Loucy (cell line): ENCODE data around the gene PSMA6.

Source experiments
- H2AFZ ChIP-seq: fragments of 200-600 bp; sonication (generic); 2 replicates; pipeline ENCODE4 v1.6.0; 2016; ENCODE audit warnings: antibody characterized with exemption, mild to moderate bottlenecking, low read length, moderate library complexity
- H3F3A ChIP-seq: fragments of 200-600 bp; 2 replicates; pipeline ENCODE4 v1.6.0; 2016; ENCODE audit warnings: antibody characterized with exemption, low read depth, mild to moderate bottlenecking
- H3K27me3 ChIP-seq: fragments of 200-600 bp; sonication (generic); 2 replicates; pipeline ENCODE4 v1.6.1; 2014; ENCODE audit warnings: low read length, mild to moderate bottlenecking; ENCODE audit not compliant: insufficient read depth, poor library complexity, severe bottlenecking
- H3K36me3 ChIP-seq: fragments of 200-600 bp; sonication (generic); 2 replicates; pipeline ENCODE4 v1.6.1; 2016; ENCODE audit warnings: low read length; ENCODE audit not compliant: insufficient read depth
- H3K4me1 ChIP-seq: fragments of 200-600 bp; sonication (generic); 2 replicates; pipeline ENCODE4 v1.5.1; 2014; ENCODE audit warnings: low read length, mild to moderate bottlenecking; ENCODE audit not compliant: insufficient read depth, poor library complexity, severe bottlenecking
- H3K4me2 ChIP-seq: fragments of 200-600 bp; sonication (generic); 2 replicates; pipeline ENCODE4 v1.6.0; 2014; ENCODE audit warnings: antibody characterized with exemption, low read length, low read depth, mild to moderate bottlenecking; ENCODE audit not compliant: poor library complexity, severe bottlenecking
- H3K4me3 ChIP-seq: fragments of 200-600 bp; sonication (generic); 2 replicates; pipeline ENCODE4 v1.5.1; 2014; ENCODE audit warnings: low read length, mild to moderate bottlenecking, mixed read lengths; ENCODE audit not compliant: poor library complexity, severe bottlenecking
- H3K79me2 ChIP-seq: fragments of 200-600 bp; sonication (generic); 2 replicates; pipeline ENCODE4 v1.6.1; 2014; ENCODE audit warnings: low read length; ENCODE audit not compliant: insufficient read depth
- H3K9ac ChIP-seq: fragments of 200-600 bp; sonication (generic); 2 replicates; pipeline ENCODE4 v1.6.0; 2014; ENCODE audit warnings: mild to moderate bottlenecking, low read depth, low read length, moderate library complexity; ENCODE audit not compliant: poor library complexity, severe bottlenecking
- H3K9me2 ChIP-seq: fragments of 200-600 bp; sonication (generic); replicated peaks from 2 replicates; pipeline ENCODE4 v1.6.1; 2016; ENCODE audit warnings: low read depth, low read length, mixed read lengths
- H3K9me3 ChIP-seq: fragments of 200-600 bp; sonication (generic); 2 replicates; pipeline ENCODE4 v1.6.1; 2014; ENCODE audit warnings: mild to moderate bottlenecking, antibody characterized with exemption, low read length, low read depth; ENCODE audit not compliant: insufficient read depth
- H4K20me1 ChIP-seq: fragments of 200-600 bp; sonication (generic); 2 replicates; pipeline ENCODE4 v1.6.0; 2014; ENCODE audit warnings: antibody characterized with exemption, low read length, mild to moderate bottlenecking; ENCODE audit not compliant: insufficient read depth, poor library complexity, severe bottlenecking
- EZH2phosphoT487 ChIP-seq: fragments of 200-600 bp; IDR thresholded peaks from 2 replicates; pipeline ENCODE4 v1.6.1; 2018; ENCODE audit warnings: antibody characterized with exemption, mild to moderate bottlenecking, moderate library complexity, borderline replicate concordance
- TF ChIP-seq, protein P1 (sequence below): fragments of 200-600 bp; sonication (generic); conservative IDR thresholded peaks from 2 replicates; pipeline ENCODE4 v1.5.1; 2014; ENCODE audit warnings: mild to moderate bottlenecking, antibody characterized with exemption, low read length

PSMA6 gene

DNA sequence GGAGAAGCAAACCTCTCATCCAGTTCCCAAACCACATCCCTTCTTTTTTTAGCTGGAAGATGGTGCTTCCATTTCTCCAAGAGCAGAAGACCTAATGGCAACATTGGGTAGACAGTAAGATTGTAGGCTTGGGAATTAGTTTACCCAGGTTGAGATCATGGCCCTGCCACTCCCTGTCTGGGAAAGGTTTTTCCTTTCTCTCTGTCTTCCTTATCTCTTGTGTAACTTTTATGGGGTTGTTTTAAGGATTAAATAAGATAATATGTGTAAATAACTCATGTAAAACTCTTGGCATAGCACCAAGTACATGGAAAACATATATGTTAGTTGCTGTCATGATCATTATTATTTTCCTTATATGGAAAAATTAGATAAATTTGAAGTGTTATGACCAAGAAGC lies 23.2 kb upstream of the PSMA6 start:
- peaks cover 55% of the 10 kb centered on the region; the same call in 1 of the 2 replicates for H3K36me3 ChIP-seq

DNA sequence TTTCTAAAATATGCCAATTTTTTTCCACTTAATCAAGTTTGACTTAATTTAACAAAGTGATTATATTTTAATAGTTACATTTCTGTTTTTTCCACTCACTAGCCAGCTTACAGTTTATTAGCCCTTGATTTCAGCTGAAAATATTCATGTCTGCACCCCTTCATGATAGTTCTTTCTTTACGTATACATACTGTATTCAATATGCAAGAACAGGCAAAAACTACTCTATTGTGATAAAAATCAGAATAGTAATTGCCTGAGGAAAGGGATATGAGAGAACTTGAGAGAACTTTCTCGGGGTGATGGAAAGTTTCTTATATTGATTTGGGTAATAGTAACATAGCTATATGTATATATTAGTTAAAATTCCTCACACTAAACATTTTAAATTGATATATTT lies 17.4 kb upstream of the PSMA6 start:
- Histone ChIP-seq H3K9me2 (no peaks in the 10 kb centered on the region), H3K9ac (no peak overlapping the region), H3K4me2 (no peak overlapping the region), H3K9me3 (no peaks in the 10 kb centered on the region), H3K4me3 (no peak overlapping the region), H3K79me2 (no peaks in the 10 kb centered on the region), H4K20me1 (no peaks in the 10 kb centered on the region), H3K27me3 (no peaks in the 10 kb centered on the region), H3F3A (no peaks in the 10 kb centered on the region), H3K36me3 (peaks cover 37% of the 10 kb centered on the region; the same call in 1 of the 2 replicates), H3K4me1 (no peaks in the 10 kb centered on the region), H2AFZ (no peak overlapping the region)
- TF ChIP-seq EZH2phosphoT487: no peak
- TF ChIP-seq, protein P1, sequence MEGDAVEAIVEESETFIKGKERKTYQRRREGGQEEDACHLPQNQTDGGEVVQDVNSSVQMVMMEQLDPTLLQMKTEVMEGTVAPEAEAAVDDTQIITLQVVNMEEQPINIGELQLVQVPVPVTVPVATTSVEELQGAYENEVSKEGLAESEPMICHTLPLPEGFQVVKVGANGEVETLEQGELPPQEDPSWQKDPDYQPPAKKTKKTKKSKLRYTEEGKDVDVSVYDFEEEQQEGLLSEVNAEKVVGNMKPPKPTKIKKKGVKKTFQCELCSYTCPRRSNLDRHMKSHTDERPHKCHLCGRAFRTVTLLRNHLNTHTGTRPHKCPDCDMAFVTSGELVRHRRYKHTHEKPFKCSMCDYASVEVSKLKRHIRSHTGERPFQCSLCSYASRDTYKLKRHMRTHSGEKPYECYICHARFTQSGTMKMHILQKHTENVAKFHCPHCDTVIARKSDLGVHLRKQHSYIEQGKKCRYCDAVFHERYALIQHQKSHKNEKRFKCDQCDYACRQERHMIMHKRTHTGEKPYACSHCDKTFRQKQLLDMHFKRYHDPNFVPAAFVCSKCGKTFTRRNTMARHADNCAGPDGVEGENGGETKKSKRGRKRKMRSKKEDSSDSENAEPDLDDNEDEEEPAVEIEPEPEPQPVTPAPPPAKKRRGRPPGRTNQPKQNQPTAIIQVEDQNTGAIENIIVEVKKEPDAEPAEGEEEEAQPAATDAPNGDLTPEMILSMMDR: no peak

More for the DNA sequence above, 23.2 kb upstream of the PSMA6 start:
- no peak overlapping the region for H2AFZ ChIP-seq
- H3K9me2 ChIP-seq: no peaks in the 10 kb centered on the region
- no peaks in the 10 kb centered on the region for H3K4me1 ChIP-seq
- H3K79me2 ChIP-seq: no peaks in the 10 kb centered on the region
- H3F3A ChIP-seq: no peaks in the 10 kb centered on the region
- H3K27me3 ChIP-seq: no peaks in the 10 kb centered on the region
- H3K4me2 ChIP-seq: no peak overlapping the region
- H3K4me3 ChIP-seq: no peak overlapping the region
- TF ChIP-seq EZH2phosphoT487: no peak
- TF ChIP-seq, protein P1: no peak
- H3K9me3 ChIP-seq: no peaks in the 10 kb centered on the region
- H4K20me1 ChIP-seq: no peaks in the 10 kb centered on the region
- no peak overlapping the region for H3K9ac ChIP-seq

DNA sequence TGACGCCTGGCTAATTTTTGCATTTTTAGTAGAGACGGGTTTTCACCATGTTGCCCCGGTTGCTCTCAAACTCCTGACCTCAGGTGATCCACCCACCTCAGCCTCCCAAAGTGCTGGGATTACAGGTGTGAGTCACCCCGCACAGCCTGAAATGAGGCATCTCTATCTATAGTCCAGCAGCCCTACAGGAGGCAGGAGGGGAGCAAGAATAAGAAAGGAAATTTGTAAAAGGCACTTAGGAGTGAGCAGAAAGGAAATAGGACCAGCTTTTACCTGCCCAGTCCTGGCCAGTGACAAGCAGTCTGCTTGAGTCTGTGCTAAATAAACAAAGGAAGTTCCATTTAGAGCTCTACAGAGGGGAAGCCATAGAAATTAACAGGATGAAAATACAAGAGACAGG lies 15.0 kb upstream of the PSMA6 start:
- H3K4me1 ChIP-seq: peaks cover 6% of the 10 kb centered on the region
- H3F3A ChIP-seq: no peaks in the 10 kb centered on the region
- H3K27me3 ChIP-seq: no peaks in the 10 kb centered on the region
- H3K4me3 ChIP-seq: no peak overlapping the region
- H3K36me3 ChIP-seq: peaks cover 19% of the 10 kb centered on the region; the same call in 1 of the 2 replicates
- no peak overlapping the region for H3K4me2 ChIP-seq
- H3K9me2 ChIP-seq: no peaks in the 10 kb centered on the region
- no peaks in the 10 kb centered on the region for H3K9me3 ChIP-seq
- H3K79me2 ChIP-seq: no peaks in the 10 kb centered on the region
- H2AFZ ChIP-seq: no peak overlapping the region
- no peaks in the 10 kb centered on the region for H4K20me1 ChIP-seq
- no peak overlapping the region for H3K9ac ChIP-seq
- no peak for TF ChIP-seq EZH2phosphoT487
- TF ChIP-seq, protein P1: no peak
